HG02884 (cell line): ENCODE measurements around the gene VPS13C.

Experiments
- ATAC-seq: cut with Tn5 transposase; IDR thresholded peaks from one replicate; pipeline ENCODE4 v1.9.1; 2021; ENCODE audit warnings: mild to moderate bottlenecking, moderate library complexity; ENCODE audit not compliant: unreplicated experiment

The VPS13C gene

GRCh38 chr15:61869656-61870055, 190.6 kb downstream of the VPS13C start:
- ATAC-seq: no peak

GRCh38 chr15:61861962-61862361, 198.3 kb downstream of the VPS13C start:
- no peak for ATAC-seq

GRCh38 chr15:61857169-61857829, 202.9 kb downstream of the VPS13C start:
- no peak for ATAC-seq

GRCh38 chr15:61856295-61856694, 204.0 kb downstream of the VPS13C start:
- no peak for ATAC-seq

GRCh38 chr15:61853195-61853594, 207.1 kb downstream of the VPS13C start:
- ATAC-seq: no peak

GRCh38 chr15:61851955-61852354, 208.3 kb downstream of the VPS13C start:
- no peak for ATAC-seq

GRCh38 chr15:61849447-61849846, 210.8 kb downstream of the VPS13C start:
- no peak for ATAC-seq

GRCh38 chr15:61841466-61841865, 218.8 kb downstream of the VPS13C start:
- ATAC-seq: no peak

GRCh38 chr15:61840090-61840489, 220.2 kb downstream of the VPS13C start:
- ATAC-seq: no peak

GRCh38 chr15:61839546-61839945, 220.7 kb downstream of the VPS13C start:
- ATAC-seq: no peak

GRCh38 chr15:61835496-61836106, 224.6 kb downstream of the VPS13C start:
- no peak for ATAC-seq

- ATAC-seq: no peak
Observed at GRCh38 chr15:61835029-61835428, 225.2 kb downstream of the VPS13C start.

- ATAC-seq: no peak
Observed at GRCh38 chr15:61834076-61834697, 226.1 kb downstream of the VPS13C start.

GRCh38 chr15:61832223-61832622, 228.0 kb downstream of the VPS13C start:
- ATAC-seq: no peak

GRCh38 chr15:61831505-61831921, 228.7 kb downstream of the VPS13C start:
- ATAC-seq: no peak

GRCh38 chr15:61830536-61831330, 229.5 kb downstream of the VPS13C start:
- ATAC-seq: no peak

- no peak for ATAC-seq
Observed at GRCh38 chr15:61829514-61829889, 230.7 kb downstream of the VPS13C start.

- ATAC-seq: no peak
Observed at GRCh38 chr15:61828860-61829513, 231.3 kb downstream of the VPS13C start.

- no peak for ATAC-seq
Observed at GRCh38 chr15:61828008-61828407, 232.2 kb downstream of the VPS13C start.

- no peak for ATAC-seq
Observed at GRCh38 chr15:61827131-61827530, 233.1 kb downstream of the VPS13C start.

- ATAC-seq: no peak
Observed at GRCh38 chr15:61824291-61824690, 236.0 kb downstream of the VPS13C start.
